Fibroblast of skin of right quadriceps (primary cell): ENCODE data around the gene FLNC.

Source experiments
- DNase-seq: peaks from one replicate; pipeline ENCODE4 v3.0.0-alpha.2; 2013

The FLNC gene, protein sequence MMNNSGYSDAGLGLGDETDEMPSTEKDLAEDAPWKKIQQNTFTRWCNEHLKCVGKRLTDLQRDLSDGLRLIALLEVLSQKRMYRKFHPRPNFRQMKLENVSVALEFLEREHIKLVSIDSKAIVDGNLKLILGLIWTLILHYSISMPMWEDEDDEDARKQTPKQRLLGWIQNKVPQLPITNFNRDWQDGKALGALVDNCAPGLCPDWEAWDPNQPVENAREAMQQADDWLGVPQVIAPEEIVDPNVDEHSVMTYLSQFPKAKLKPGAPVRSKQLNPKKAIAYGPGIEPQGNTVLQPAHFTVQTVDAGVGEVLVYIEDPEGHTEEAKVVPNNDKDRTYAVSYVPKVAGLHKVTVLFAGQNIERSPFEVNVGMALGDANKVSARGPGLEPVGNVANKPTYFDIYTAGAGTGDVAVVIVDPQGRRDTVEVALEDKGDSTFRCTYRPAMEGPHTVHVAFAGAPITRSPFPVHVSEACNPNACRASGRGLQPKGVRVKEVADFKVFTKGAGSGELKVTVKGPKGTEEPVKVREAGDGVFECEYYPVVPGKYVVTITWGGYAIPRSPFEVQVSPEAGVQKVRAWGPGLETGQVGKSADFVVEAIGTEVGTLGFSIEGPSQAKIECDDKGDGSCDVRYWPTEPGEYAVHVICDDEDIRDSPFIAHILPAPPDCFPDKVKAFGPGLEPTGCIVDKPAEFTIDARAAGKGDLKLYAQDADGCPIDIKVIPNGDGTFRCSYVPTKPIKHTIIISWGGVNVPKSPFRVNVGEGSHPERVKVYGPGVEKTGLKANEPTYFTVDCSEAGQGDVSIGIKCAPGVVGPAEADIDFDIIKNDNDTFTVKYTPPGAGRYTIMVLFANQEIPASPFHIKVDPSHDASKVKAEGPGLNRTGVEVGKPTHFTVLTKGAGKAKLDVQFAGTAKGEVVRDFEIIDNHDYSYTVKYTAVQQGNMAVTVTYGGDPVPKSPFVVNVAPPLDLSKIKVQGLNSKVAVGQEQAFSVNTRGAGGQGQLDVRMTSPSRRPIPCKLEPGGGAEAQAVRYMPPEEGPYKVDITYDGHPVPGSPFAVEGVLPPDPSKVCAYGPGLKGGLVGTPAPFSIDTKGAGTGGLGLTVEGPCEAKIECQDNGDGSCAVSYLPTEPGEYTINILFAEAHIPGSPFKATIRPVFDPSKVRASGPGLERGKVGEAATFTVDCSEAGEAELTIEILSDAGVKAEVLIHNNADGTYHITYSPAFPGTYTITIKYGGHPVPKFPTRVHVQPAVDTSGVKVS (N-terminal part only)

DNA sequence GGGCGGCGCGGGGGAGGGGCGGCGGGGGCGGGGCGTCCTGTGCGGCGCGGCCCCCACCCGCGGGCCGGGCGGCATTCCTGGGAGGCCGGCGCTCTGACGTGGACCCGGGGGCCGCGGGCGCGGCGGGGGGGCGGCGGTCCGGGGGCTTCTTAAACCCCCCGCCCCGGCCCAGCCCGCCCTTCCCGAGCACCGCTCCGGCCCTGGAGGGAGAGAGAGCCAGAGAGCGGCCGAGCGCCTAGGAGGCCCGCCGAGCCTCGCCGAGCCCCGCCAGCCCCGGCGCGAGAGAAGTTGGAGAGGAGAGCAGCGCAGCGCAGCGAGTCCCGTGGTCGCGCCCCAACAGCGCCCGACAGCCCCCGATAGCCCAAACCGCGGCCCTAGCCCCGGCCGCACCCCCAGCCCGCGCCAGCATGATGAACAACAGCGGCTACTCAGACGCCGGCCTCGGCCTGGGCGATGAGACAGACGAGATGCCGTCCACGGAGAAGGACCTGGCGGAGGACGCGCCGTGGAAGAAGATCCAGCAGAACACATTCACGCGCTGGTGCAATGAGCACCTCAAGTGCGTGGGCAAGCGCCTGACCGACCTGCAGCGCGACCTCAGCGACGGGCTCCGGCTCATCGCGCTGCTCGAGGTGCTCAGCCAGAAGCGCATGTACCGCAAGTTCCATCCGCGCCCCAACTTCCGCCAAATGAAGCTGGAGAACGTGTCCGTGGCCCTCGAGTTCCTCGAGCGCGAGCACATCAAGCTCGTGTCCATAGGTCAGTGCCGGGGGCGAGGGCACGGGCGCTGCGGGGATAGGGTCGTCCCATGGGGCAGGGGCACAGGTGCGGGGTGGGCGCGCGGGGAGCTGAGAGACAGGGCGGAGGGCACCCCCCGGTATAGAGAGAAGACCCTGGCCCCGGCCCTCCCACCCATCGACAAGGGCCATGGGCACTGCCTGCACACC is at the start of gene FLNC:
TSS of gene FLNC (plus strand) at position 176 of the 947 bp plus-strand sequence. CDS start at position 408, 232 bp downstream.
- DNase-seq = peak; percentile 78

DNA sequence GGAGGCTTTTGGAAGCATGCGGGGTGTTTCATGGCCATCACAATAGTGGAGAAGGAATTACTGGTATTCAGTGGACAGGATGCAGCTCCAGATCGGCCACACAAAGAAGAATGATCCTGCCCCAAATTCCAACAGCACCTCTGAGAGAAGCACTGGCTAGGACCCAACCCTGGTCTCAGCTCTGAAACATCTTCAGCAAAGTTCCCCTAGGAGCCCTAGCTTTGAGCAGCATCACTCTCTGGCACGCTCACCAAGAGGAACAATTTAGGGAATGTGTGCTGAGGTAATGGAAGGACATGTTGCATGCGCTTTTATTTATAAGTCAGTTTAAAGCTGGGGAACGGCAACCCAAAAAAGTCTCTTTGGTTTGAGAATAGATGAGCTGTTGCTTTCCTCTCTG is 49.1 kb upstream of the FLNC start:
- DNase-seq = peak; percentile 86

DNA sequence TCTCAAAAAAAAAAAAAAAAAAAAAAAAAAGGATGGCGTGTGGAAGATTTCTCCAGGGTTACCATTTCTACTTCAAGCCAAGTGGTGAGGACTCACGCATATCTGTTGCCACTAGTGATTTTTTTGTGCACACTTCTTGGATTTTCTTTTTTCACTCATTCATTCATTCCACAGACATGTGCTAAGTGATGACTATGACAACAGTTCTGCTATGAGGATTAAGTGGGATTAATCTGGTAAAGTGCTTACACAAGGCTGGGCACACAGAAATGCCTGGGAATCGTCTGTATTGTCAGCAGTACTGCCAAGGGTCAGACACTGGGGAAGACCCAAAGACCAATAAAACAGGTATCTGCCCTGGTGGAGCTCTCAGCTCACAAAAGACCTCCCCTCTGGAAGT is 48.4 kb upstream of the FLNC start:
- no peak for DNase-seq

DNA sequence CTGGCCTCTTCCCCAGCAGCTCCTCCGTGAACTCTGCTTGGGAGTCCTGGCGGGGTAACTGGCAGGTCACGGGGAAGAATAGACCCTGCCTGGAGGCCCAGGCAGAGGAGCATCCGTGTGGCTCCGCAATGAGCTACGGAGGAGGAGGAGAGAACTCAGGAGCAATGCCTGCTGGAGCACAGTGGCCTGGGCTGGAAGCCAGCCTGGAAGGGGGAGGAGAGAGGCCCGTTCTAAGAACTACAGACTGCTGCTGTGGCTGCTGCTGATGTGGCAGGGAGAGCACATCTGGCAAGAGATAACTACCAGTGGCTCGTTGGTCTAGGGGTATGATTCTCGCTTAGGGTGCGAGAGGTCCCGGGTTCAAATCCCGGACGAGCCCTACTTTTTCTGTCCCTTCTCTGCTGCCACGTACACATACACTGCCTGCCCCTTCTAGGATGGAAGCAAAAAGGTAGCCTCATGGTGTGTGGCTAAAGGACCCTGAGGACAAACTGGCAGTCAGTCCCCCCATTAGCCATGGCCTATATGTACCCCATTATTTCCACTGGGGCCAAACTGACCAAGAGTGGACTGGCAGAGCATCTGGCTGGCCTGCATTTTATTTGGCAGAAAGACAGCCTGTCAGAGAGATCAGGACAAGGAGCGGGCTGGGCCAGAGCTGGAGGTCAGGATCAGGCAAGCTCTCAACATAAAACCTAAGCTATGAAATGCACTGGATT is 46.9 kb upstream of the FLNC start:
- DNase-seq = peak; percentile 90

DNA sequence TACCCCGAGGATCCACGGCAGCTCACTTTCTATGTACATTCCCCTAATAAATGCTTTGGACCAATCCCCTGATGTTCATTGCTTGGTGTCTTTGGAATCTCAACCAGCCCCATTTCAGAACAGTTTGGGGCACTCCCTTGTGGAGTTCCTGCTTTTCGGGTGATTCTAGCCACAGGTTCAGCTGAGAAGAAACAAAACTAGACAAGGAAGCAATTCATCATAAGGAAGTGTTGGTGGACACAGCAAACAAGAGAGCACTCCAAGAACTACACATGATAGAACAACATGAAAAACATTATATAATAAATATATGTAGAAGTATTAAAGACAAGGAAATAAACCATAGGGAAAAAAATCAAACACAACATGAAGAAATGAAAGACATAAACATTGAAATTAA is 44.5 kb upstream of the FLNC start:
- no peak for DNase-seq

DNA sequence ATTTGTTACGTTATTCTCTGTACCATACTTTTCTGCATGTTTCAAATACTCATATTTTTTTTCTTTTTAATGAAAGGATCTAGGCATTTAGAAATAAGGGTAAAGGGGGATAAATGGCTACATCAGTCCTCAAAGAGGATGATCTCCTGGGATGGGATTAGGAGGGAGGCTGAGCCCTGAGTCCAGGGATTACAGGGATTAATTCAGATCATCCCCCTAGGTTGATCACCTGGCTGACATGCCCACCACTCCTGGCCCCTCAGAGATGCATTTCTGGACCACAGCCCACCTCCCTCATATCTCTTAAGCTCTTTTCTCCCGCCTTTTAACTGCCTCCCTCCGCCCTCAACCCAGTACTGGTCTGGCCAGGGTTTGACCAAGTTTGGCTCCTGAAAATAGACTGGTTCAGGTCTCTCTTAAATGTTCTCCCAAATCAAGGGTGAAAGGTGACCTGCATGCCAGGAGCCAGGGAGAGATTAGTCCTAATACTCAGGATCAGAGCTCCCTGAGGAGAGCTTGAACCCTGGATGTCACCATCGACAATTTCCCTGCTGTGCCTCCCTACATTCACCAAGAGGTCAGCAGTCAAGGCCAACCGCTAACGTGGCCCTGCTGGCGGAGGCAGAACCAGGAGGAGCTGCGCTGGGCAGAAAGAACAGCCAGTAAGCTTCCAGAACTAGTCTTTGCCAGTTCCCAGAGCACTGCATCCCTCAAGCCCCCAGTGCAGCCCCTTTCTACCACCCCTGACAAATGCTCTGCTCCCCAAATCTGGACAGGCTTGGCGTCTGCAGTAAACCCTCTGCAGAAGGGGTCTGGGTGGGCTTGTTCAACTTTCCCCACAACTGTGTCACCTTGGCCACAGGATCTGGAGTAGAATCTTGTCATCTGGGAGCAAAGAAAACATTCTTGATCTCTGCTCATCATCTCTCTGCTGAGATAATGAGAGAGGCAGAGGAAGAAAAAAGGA is 41.5 kb upstream of the FLNC start:
- DNase-seq = no peak

DNA sequence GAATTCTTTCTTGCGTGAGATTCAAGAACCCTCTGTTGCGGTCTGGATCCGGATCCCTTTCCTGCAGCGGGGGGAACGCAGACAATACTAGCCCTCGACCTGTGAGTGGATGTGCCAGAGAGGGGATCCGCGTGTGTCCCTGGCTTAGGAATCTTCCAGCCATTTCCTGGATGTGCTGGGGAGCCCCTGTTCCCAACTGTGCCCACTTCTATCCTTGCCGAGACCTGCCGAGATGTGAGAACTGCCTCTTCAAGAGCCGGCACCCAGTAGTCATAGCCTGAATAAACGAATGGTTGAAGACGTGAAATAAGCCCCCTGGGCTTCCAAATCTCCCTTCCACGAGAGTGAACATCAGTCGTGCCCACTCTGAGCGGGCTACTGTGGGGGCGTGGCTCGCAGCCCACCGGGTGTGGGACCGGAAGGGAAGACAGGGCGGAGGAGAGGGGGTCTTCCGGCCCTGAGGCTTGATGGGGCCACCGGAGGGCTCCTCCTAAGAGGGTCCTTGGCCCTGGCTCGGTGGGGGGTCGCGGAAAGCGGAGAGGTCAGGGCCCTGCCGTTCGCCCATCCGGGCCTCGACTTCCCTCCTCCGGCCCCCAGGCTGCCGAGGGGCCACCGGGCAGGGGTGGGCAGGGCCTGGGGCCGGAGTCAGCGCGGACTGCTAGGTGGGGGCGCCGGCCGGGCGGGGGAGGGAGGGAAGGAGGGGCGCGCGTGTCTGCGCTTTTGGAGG is 39.7 kb upstream of the FLNC start:
- DNase-seq = no peak

DNA sequence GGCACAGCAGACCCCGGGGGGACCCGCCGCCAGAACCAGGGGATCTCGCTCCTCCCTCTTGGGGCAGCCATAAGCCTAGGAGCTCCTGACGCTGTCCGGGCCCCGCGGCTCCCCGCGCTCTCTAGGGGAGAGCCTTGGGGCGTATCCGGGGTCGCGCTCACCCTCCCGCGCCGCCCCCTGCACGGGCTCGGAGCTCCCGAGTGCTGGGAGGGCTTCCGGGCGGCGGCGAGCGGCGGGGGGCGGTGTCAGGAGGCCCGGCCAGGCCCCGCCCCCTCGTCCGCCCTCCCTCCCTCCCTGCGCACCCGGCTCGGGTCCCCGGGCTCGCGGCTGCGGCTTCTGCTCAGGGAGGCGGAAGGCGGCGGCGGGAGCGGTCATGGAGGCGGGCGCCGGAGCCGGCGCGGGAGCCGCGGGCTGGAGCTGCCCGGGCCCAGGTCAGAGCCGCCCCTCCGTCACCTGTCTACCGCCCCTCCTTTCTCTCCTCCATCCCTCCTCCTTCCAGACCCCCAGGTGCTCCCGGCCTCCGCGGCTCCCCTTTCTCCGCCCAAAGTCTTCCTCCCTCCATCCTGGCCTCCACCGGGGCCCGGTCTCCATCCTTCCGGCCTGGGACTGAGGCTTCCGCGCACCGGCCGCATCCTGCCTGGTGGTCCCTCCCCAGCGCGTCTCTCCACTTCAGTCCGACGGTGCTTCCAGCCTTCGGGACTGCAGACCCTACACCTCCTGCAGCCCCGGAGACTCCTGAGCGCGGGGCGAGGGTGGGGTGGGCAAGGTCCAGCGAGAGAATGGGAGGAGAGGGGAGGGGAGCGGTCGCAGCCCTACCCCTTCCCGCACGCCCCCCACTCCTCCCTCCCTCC is 38.9 kb upstream of the FLNC start, which contains the start of gene CCDC136:
TSS of gene CCDC136 (plus strand) at position 848 of the 851 bp plus-strand sequence. CDS start 444 bp downstream, outside the sequence.
- peak; percentile 60 for DNase-seq

DNA sequence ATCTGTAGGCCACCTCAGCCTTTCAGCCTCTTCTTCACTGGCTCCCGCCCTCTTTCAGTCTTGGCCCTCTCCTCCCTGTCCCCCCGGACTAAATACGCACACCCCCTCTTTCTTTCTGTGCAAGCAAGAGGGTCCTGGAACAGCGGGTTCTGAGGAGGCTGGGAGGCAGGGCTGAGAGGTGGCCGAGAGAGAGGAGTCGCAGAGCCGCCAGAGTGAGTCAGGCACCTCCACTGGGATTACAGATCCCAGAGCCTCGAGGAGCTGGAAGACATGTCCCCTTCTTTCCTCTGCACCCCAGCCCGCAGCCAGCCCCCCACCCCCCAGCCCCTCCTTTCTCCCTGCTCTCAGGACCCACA is 38.3 kb upstream of the FLNC start:
- DNase-seq = no peak

DNA sequence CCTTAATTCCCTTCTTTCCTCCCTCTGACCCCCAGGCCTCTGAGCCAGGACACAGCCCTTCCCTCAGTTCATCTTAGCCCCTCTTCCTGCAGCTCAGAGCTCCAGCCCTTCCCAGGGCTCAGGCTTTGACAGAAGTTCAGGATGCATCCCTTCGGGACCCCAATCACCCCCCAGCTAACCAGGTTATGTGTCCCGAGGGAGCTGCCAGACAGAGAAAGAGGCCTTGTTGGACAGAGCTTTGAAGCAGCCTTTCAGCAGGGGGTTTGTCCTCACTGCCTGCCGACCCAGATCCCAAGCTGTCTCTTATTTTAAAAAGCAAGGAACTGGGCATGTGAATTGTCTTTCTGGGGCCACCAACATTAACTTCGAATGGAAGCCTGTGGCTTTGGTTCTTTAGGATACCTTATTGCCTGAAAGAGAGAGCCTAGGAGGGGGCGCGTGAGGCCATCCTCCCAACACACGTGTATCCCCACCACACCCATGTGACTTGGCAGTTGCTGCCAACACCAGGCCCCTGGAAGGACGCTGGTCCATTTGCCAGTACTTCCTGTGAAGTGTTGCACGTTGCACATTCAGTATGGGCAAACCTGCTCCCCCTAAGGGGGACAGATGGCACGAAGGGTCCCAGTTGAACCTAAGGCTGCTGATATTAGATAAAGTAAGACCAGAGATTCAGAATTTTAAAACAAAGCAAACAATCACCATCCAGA is 37.6 kb upstream of the FLNC start:
- no peak for DNase-seq

DNA sequence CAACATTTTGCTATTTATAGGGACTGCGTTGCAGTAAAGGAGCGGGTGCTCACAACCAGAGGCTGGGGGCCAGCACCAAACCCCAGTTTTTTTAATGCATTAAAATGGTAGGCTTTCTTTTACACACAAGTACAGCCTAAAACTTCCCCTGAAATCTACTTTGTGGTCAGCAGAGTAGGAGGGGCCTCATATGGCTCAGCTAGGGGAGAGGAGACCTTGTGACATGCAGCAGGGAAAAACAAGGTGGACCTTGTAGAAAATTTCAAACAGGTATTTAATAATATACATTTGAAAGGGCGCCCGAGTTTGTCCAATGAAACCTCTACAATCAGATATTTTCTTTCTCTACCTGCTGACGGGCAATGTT is 37.0 kb upstream of the FLNC start:
- DNase-seq = no peak

DNA sequence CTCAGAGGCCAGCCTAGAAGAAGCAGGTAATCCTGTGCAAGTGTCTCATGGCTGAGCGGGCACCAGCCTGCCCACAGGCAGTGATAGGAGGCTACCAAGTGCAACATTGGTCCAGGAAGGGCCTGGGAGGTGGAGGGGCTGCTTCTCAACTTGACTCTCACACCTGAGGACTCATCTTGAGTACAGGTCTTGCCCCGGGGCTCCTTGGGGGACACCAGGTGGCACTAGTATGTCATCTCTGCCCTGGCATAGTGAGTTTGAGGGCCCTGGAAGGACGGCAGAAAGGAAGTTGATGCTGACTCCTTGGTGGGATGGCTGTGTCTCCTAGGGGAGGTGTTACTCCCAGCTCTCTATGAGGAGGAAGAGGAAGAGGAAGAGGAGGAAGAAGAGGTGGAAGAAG is 36.2 kb upstream of the FLNC start:
- DNase-seq = no peak

DNA sequence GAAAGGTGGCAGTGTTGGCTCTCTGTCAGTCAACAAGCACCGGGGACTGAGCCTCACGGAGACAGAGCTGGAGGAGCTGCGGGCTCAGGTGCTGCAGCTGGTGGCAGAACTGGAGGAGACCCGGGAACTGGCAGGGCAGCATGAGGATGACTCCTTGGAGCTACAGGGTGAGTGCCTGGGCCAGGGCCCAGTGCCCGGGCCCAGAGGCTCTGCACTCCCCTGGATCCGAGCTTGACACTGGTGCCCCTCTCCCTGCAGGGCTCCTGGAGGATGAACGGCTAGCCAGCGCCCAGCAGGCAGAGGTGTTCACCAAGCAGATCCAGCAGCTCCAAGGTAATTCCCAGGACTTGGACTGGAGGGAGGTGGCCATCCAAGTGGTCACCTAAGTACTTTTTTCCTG is 35.8 kb upstream of the FLNC start:
- DNase-seq = no peak

DNA sequence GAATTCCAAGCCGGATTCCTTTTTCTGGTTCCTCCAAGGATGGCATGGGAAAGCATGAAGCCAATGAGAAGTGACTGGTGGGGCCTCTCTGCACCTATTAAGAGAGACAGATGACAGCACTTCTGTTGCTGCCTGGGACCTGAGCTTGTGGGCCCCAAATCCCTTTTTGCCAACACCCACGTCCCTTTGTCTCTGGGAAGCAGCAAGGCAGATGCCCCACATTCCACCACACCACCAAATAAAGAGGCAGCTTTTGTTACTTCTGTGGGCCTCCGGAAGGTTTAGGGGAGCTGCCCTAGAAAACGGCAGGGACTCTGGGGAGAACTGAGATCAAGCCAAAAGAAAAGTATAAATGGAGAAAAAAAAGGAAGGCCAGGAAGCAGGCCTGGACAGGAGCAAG is 35.1 kb upstream of the FLNC start:
- DNase-seq = no peak

DNA sequence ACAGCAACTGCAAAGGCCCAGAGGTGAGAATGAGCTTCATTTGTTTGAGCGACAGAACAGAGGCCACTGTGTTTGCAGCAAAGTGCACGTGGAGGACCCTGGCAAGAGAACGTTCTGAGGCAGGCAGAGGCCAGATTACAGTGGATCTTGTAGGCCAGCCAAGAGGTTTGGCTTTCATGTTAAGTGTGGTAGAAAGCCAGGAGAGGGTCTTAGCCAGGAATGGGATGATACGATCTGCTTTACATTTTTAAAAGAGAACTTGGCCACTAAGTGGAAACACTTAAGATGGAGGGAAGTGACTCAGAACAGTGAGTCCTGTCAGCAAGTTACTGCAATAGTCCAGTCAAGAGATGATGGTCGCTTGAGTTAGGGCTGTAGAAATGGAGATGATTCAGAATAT is 33.9 kb upstream of the FLNC start:
- DNase-seq = peak; percentile 85

DNA sequence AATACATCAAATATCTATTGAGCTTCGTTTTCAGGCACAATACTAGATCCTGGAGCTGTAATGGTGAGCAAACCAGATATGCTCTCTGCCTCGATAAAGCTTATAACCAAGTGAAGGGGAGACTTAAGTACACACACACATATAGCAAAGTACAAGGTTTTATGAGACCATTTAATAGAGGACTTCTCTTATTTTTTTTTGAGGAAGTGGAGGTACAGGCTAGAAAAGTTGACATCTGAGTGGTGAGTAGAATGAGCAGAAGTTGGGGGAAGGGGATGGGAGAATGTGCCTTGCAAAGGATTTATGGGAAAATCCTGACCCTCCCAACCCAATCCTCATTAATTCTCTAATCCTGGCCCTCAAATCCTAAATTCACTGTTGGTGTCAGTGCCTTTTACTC is 30.8 kb upstream of the FLNC start:
- DNase-seq = no peak

DNA sequence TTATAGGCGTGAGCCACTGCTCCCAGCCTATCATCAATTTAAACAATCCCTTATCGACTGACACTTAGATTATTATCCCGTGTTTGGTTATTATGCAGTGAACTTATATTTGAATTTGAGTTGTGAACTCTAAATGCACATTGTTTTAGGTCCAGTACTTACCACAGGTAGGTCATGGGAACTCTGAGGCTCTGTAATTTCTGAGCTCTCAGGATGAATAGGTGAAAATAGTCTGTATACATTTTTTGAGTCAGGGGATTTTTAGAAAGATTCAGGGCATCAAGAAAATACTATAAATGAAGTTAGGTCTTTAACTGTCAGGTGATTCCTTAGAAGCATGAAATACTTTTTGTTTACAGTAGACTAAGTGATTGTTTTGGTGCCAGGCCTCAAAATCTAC is 29.6 kb upstream of the FLNC start:
- no peak for DNase-seq

DNA sequence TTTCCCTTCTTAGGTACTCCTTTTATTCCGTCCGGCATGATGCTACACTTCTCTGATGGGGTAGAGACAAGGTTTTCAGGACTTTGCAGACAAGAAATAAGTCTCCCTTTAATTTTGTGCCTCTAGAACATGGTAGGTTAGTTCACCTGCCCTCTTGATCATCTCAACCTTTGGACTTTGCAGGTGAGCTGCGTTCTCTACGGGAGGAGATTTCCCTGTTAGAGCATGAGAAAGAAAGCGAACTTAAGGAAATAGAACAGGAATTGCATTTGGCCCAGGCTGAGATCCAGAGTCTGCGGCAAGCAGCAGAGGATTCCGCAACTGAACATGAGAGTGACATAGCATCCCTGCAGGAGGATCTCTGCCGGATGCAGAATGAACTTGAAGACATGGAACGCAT is 29.2 kb upstream of the FLNC start:
- DNase-seq = no peak
